ENCODE data around the gene SLC35E3.

SLC35E3 gene

GRCh38 chr12:68771223-68771925 is 25.4 kb downstream of the SLC35E3 start:
- DNase-seq: no peak

GRCh38 chr12:68772714-68773113 is 26.7 kb downstream of the SLC35E3 start:
- DNase-seq: no peak

GRCh38 chr12:68773582-68773981 is 27.6 kb downstream of the SLC35E3 start:
- no peak for DNase-seq

GRCh38 chr12:68775121-68775630 is 29.2 kb downstream of the SLC35E3 start:
- no peak for DNase-seq

GRCh38 chr12:68776976-68777610 is 31.1 kb downstream of the SLC35E3 start:
- DNase-seq: no peak

- no peak for DNase-seq
These were observed 33.3 kb downstream of the SLC35E3 start for GRCh38 chr12:68779280-68779679.

GRCh38 chr12:68780731-68781130 is 34.8 kb downstream of the SLC35E3 start:
- DNase-seq: no peak

GRCh38 chr12:68781728-68782127 is 35.8 kb downstream of the SLC35E3 start:
- DNase-seq: no peak

GRCh38 chr12:68784015-68784414 is 38.0 kb downstream of the SLC35E3 start:
- no peak for DNase-seq

GRCh38 chr12:68785358-68785757 is 39.4 kb downstream of the SLC35E3 start:
- no peak for DNase-seq

GRCh38 chr12:68785823-68786222 is 39.8 kb downstream of the SLC35E3 start:
- no peak for DNase-seq

GRCh38 chr12:68786929-68787328 is 41.0 kb downstream of the SLC35E3 start:
- DNase-seq: no peak

GRCh38 chr12:68788554-68789143 is 42.7 kb downstream of the SLC35E3 start:
- DNase-seq: no peak

GRCh38 chr12:68789144-68789878 is 43.3 kb downstream of the SLC35E3 start:
- DNase-seq: no peak

GRCh38 chr12:68790081-68790951 is 44.3 kb downstream of the SLC35E3 start:
- no peak for DNase-seq

- DNase-seq: no peak
These were observed 44.9 kb downstream of the SLC35E3 start for GRCh38 chr12:68790952-68791234.

GRCh38 chr12:68791897-68792481 is 46.0 kb downstream of the SLC35E3 start:
- DNase-seq: no peak

- peak in 1 of 2 experiments; percentile 28 for DNase-seq
These were observed 47.0 kb downstream of the SLC35E3 start for GRCh38 chr12:68792952-68793351.

GRCh38 chr12:68793436-68793835 is 47.5 kb downstream of the SLC35E3 start:
- DNase-seq: no peak

- no peak for DNase-seq
These were observed 48.1 kb downstream of the SLC35E3 start for GRCh38 chr12:68793975-68794652.

- no peak for DNase-seq
These were observed 48.8 kb downstream of the SLC35E3 start for GRCh38 chr12:68794653-68795251.
